GM19455 (cell line): ENCODE results near the gene ADGRD1.

ENCODE experiments used
- ATAC-seq: cut with Tn5 transposase; IDR thresholded peaks from one replicate; pipeline ENCODE4 v1.9.1; 2021; ENCODE audit not compliant: unreplicated experiment

The ADGRD1 gene

DNA sequence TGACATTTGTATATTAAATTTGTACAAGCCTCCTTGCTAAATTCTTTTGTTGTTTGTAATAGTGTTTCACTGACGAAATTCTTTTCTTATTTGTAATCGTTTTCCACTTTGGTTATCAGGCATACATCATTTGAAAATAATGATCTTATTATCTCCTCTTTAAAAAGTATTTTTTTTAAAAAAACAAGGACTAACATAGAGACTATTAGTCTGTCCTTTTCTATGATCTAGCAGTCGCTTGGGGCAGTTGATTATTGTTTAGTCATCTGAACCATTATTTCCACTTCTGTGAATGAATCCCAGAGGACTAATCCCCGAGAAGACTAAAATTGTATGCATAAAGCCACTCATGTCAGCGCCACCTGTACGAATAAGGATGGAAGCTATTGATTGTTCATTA lies 11.5 kb downstream of the ADGRD1 start:
- no peak for ATAC-seq

- ATAC-seq = no peak
Measured at GRCh38 chr12:130965668-130966067, 12.0 kb downstream of the ADGRD1 start.

DNA sequence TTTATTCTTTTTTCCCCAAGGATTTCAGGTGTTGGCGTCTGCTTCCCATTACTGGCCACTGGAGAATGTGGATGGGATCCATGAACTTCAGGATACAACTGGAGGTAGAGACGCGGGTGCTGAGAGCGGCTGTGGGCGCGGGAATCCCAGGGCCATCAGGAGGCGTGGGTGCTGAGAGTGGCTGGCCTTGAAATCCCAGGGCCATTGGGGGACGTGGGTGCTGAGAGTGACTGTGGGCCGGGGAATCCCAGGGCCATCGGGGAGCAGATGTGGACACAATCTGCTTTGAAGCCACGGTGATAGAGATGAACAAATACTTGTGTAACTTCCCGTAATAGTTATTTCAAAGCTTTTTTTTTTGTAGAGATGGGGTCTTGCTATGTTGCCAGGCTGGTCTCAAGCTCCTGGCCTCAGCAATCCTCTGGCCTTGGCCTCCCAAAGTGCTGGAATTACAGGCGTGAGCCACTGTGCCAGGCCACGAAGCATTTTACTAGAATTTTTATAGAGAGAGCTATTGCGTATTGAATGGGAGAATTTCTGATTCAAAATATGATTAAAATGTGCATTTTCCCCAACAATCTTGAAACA lies 12.8 kb downstream of the ADGRD1 start:
- no peak for ATAC-seq

DNA sequence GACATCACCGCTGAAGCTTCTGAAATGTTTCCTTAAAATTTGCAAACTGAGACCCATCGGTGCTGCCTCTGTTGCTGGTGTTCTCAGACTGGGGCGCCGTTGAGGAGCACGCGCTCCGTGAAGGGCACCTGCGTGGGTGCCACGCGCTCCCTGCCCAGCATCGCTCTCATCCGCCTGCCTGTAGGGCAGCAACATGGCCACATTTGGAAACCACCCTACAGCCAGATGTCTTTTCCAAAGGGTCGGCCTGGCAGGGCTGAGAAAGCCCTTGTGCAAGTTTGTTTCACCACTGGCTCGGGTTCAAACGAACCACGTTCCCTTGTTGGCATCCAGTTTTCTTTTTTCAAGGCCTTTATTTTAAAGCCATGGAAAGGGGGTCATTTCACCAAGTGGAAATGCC lies 13.9 kb downstream of the ADGRD1 start:
- ATAC-seq = no peak

- ATAC-seq = no peak
Measured at GRCh38 chr12:130968611-130969010, 14.9 kb downstream of the ADGRD1 start.

- ATAC-seq = no peak
Measured at GRCh38 chr12:130969223-130969622, 15.5 kb downstream of the ADGRD1 start.

DNA sequence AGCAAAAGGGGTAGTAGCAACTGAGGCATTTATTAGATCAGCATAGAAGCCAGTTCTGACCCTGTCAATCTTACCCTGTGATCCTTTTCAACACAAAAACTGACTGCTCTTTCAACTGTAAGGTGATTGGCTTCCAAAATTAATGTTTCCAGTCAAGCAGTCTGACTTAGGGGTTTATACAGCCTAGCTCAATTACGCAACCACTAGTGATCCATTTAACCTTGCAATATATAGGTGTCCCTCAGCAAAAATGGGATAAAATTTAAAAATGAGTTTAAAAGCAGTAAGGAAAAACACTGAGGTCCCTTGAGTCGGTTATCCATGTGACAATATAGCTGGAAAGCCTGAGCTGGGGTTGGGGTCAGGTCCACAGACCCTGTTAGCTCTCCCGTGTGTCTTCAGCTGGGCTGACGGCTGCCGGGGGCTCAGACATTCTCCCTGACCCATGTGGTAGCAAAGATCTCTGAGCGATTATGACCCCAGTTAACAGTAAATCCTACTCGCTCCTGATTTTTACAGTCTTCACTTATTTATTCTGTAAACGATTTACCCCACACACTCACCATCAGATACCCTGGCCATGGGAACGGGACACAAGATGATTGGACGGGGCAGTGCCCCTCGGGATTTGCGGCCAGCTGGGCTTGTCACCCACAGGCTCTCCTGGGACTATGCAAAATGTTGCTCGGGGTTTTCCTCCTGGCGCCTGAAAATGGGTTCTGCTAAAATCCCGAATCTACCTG lies 16.6 kb downstream of the ADGRD1 start:
- no peak for ATAC-seq

DNA sequence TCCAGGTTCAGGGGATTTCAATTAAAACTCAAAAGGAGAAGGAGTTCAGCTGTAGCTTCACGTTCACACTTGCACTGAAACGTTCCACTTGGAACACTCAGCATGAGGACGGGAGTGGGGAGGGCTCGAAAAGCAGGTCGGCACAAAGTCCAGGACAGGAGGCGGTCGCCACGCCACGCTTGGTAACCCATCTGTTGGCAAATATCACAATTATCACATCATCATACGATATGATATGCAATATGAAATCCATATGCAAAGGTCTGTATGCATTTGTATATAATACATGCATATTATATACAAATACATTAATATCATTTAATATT lies 17.2 kb downstream of the ADGRD1 start:
- no peak for ATAC-seq

- ATAC-seq = no peak
Measured at GRCh38 chr12:130971925-130972585, 18.3 kb downstream of the ADGRD1 start.

DNA sequence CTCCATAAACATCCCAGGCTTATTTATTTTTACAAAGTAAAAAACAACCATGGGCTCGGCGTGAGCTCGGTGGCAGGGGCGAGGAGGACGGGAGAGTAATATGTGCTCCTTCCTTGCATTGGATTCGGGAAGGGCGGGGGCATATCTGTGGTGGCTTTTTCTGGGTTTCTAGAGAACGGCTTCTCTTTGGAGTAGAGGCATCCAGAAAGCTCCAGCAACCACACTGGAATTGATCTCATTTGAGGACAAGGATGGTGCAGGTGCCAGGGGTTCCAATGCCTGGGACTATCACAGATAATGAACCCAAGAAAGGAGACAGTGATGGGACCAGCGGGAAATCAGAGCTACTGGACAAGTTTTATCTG lies 18.9 kb downstream of the ADGRD1 start:
- no peak for ATAC-seq

DNA sequence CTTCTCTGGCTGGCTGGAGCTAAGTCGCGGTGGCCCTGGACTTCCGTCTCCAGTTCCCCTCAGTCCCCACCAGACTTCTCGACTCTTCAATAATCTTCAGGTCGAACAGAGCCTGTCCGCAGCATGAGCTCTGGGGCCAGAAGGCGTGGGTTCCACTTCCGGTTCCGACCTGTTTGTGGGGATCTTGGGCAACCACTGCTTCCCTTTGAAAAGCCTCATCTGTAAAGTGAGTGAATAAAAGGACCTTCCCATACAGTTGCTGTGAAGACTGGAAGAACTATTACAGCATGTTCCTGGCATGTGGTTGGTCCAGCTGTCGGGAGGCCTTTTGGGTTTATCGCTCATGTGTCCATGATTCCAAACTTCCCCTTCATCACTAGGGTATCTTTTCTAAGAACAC lies 19.4 kb downstream of the ADGRD1 start:
- ATAC-seq = no peak

DNA sequence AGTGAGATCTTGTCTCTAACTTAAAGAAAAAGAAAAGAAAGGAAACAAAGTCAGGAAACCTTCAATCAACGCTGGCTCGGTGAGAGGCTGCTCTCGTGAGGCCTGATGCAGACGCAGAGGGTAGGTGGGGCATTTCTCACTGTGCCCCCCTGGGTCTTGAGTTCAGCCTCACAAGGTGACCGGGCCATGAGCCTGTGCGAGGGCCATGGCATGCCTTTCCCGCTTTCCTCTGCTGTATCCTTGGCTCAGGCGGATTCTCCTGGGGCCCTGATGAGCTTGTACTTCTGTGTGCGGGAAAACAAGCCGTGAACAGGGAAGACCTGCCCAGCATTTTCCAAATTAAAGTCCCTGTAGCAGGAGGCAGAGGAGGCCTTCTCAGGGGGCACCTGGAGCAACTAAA lies 20.2 kb downstream of the ADGRD1 start:
- no peak for ATAC-seq

DNA sequence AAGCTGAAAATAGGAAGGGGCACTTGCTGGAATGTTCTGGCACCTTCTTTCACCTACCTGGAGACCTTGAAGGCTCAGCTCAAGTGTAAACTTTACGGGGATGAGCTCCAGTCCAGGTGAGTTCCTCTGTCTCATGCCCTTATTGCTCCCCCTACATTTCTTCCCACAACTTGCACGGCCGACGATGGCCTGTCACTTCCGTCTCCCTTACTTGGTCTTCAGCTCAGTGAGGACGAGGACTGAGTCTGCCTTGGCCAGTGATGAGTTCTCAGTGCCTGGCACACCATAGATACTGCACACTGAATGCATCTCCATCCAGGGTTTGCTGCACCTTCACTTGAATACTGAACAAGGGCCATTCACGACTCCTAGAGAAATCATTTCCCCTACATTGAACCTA lies 21.4 kb downstream of the ADGRD1 start:
- ATAC-seq = no peak

GRCh38 chr12:130976171-130976720 lies 22.5 kb downstream of the ADGRD1 start:
- ATAC-seq = no peak

- ATAC-seq = no peak
Measured at GRCh38 chr12:130977046-130977742, 23.5 kb downstream of the ADGRD1 start.

DNA sequence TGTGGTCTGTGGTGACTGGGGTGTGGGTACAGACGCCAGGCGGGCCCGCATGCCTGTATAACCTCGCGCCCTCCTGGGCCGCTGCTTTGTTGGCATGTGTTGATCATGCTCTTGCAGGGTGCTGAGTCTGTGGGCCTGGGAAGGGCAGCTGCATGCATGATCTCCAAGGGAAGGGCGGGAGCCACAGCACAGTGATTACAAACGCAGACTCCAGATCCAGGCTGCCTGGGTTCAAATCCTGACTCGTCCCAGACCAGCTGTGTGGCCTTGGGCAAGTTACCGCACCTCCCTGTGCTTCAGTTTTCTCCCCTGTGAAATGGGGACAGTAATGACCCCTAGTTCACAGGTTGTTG lies 24.0 kb downstream of the ADGRD1 start:
- ATAC-seq = no peak

GRCh38 chr12:130978785-130979184 lies 25.1 kb downstream of the ADGRD1 start:
- no peak for ATAC-seq

GRCh38 chr12:130981074-130981742 lies 27.5 kb downstream of the ADGRD1 start:
- no peak for ATAC-seq

- no peak for ATAC-seq
Measured at GRCh38 chr12:130981911-130982310, 28.2 kb downstream of the ADGRD1 start.

GRCh38 chr12:130982565-130983225 lies 29.0 kb downstream of the ADGRD1 start:
- ATAC-seq = no peak
